Activated T-cell treated with anti-CD3 and anti-CD28 coated beads, Interleukin-2, amount 50 U/mL, for 72 hours (primary cell): ENCODE results near the gene MGAT4A. TPM values are rescaled to one million over a fixed set of nuclear protein-coding genes. Genes with fewer than 3 reads are reported as not detected.

Source experiments
- ATAC-seq, 2 donors: fragments of 150-1000 bp; cut with Tn5 transposase; replicated peaks in 1 of 2; 2 replicates each; pipeline ENCODE4 v1.10.0; 2021; ENCODE audit warnings: moderate library complexity in 2 of 2, mild to moderate bottlenecking in 1 of 2
- DNase-seq, 2 donors: peaks; one replicate each; pipeline ENCODE4 v3.0.0; 2021 to 2022; ENCODE audit warnings: mixed read lengths in 1 of 2
- H3K27ac Mint-ChIP-seq: one replicate; pipeline ENCODE4 v1.8.0; 2022; ENCODE audit warnings: mild to moderate bottlenecking, moderate library complexity, mixed read lengths
- H3K27me3 Mint-ChIP-seq: one replicate; pipeline ENCODE4 v1.8.0; 2022; ENCODE audit warnings: low read depth, mixed read lengths
- H3K36me3 Mint-ChIP-seq, 2 donors: one replicate each; pipeline ENCODE4 v1.8.0; 2022; ENCODE audit warnings: mixed read lengths in 2 of 2, mild to moderate bottlenecking in 1 of 2; ENCODE audit not compliant: insufficient read depth in 2 of 2
- H3K4me1 Mint-ChIP-seq: one replicate; pipeline ENCODE4 v1.8.0; 2022; ENCODE audit warnings: low read depth, mixed read lengths
- H3K4me3 Mint-ChIP-seq, 2 donors: one replicate each; pipeline ENCODE4 v1.8.0; 2022; ENCODE audit warnings: mild to moderate bottlenecking in 2 of 2, mixed read lengths in 2 of 2, moderate library complexity in 2 of 2
- H3K9me3 Mint-ChIP-seq, 2 donors: one replicate each; pipeline ENCODE4 v1.8.0; 2022; ENCODE audit warnings: mixed read lengths in 2 of 2
- total RNA-seq, 2 donors: library from RNA; stranded (reverse); gene quantifications; one replicate each; pipeline ENCODE4 v1.2.3, GENCODE V29; 2022

Gene MGAT4A
- total RNA-seq, 2 donors from 2014 or later, result 108 to 109 TPM

- ATAC-seq (no peak), DNase-seq (no peak)
- Mint-ChIP-seq H3K4me1 (peaks cover 4% of the 10 kb centered on the region), H3K27ac (peak overlapping the region; percentile 61), H3K36me3 (peaks cover 8 to 15% of the 10 kb centered on the region in 2 donors), H3K27me3 (no peaks in the 10 kb centered on the region), H3K9me3 (peaks cover 2 to 5% of the 10 kb centered on the region in 2 donors), H3K4me3 (no peak overlapping the region)
Measured at GRCh38 chr2:98588880-98589431, 142.0 kb downstream of the MGAT4A start.

- Mint-ChIP-seq H3K27me3 (no peaks in the 10 kb centered on the region), H3K4me1 (peaks cover 4% of the 10 kb centered on the region), H3K4me3 (no peak overlapping the region), H3K27ac (no peak overlapping the region), H3K36me3 (peaks cover 0 to 12% of the 10 kb centered on the region in 2 donors), H3K9me3 (no peaks in the 10 kb centered on the region)
- no peak for DNase-seq
- no peak for ATAC-seq
Measured at GRCh38 chr2:98586551-98587140, 144.3 kb downstream of the MGAT4A start.

- no peaks in the 10 kb centered on the region for H3K9me3 Mint-ChIP-seq
- no peak overlapping the region for H3K27ac Mint-ChIP-seq
- no peak for DNase-seq
- no peak overlapping the region for H3K4me3 Mint-ChIP-seq
- no peaks in the 10 kb centered on the region for H3K27me3 Mint-ChIP-seq
- no peak for ATAC-seq
- peaks cover 4% of the 10 kb centered on the region for H3K4me1 Mint-ChIP-seq
- H3K36me3 Mint-ChIP-seq, result peaks cover 0 to 9% of the 10 kb centered on the region in 2 donors
Measured at GRCh38 chr2:98585386-98585785, 145.5 kb downstream of the MGAT4A start.

- ATAC-seq (no peak), DNase-seq (no peak)
- Mint-ChIP-seq H3K27me3 (no peaks in the 10 kb centered on the region), H3K4me1 (peaks cover 3% of the 10 kb centered on the region), H3K36me3 (peaks cover 0 to 9% of the 10 kb centered on the region in 2 donors), H3K27ac (no peak overlapping the region), H3K4me3 (no peak overlapping the region), H3K9me3 (no peaks in the 10 kb centered on the region)
Measured at GRCh38 chr2:98583816-98584618, 146.9 kb downstream of the MGAT4A start.

GRCh38 chr2:98583276-98583675 is 147.7 kb downstream of the MGAT4A start:
- Mint-ChIP-seq H3K27ac (no peak overlapping the region), H3K4me3 (no peak overlapping the region), H3K9me3 (no peaks in the 10 kb centered on the region), H3K27me3 (no peaks in the 10 kb centered on the region), H3K36me3 (peaks cover 0 to 9% of the 10 kb centered on the region in 2 donors), H3K4me1 (no peaks in the 10 kb centered on the region)
- no peak for DNase-seq
- ATAC-seq, result no peak

- Mint-ChIP-seq H3K27me3 (no peaks in the 10 kb centered on the region), H3K27ac (no peak overlapping the region), H3K4me3 (no peak overlapping the region), H3K9me3 (no peaks in the 10 kb centered on the region), H3K36me3 (peaks cover 0 to 9% of the 10 kb centered on the region in 2 donors), H3K4me1 (no peaks in the 10 kb centered on the region)
- ATAC-seq (no peak), DNase-seq (no peak)
Measured at GRCh38 chr2:98582523-98582922, 148.4 kb downstream of the MGAT4A start.

- ATAC-seq (no peak), DNase-seq (no peak)
- H3K36me3 Mint-ChIP-seq, result peaks cover 0 to 5% of the 10 kb centered on the region in 2 donors
- no peaks in the 10 kb centered on the region for H3K27me3 Mint-ChIP-seq
- no peaks in the 10 kb centered on the region for H3K9me3 Mint-ChIP-seq
- H3K4me3 Mint-ChIP-seq, result no peak overlapping the region
- H3K27ac Mint-ChIP-seq, result no peak overlapping the region
- no peaks in the 10 kb centered on the region for H3K4me1 Mint-ChIP-seq
Measured at GRCh38 chr2:98580656-98581284, 150.2 kb downstream of the MGAT4A start.

GRCh38 chr2:98579926-98580325 is 151.0 kb downstream of the MGAT4A start:
- no peaks in the 10 kb centered on the region for H3K4me1 Mint-ChIP-seq
- no peak overlapping the region for H3K4me3 Mint-ChIP-seq
- no peak for ATAC-seq
- peaks cover 0 to 5% of the 10 kb centered on the region in 2 donors for H3K36me3 Mint-ChIP-seq
- DNase-seq, result no peak
- no peak overlapping the region for H3K27ac Mint-ChIP-seq
- H3K27me3 Mint-ChIP-seq, result no peaks in the 10 kb centered on the region
- H3K9me3 Mint-ChIP-seq, result no peaks in the 10 kb centered on the region

GRCh38 chr2:98578231-98578630 is 152.7 kb downstream of the MGAT4A start:
- H3K4me1 Mint-ChIP-seq, result no peaks in the 10 kb centered on the region
- H3K27ac Mint-ChIP-seq, result no peak overlapping the region
- no peak overlapping the region for H3K4me3 Mint-ChIP-seq
- no peak for DNase-seq
- H3K9me3 Mint-ChIP-seq, result no peaks in the 10 kb centered on the region
- H3K27me3 Mint-ChIP-seq, result no peaks in the 10 kb centered on the region
- peaks cover 0 to 5% of the 10 kb centered on the region in 2 donors for H3K36me3 Mint-ChIP-seq
- ATAC-seq, result no peak

GRCh38 chr2:98577313-98577712 is 153.6 kb downstream of the MGAT4A start:
- no peak for ATAC-seq
- no peak overlapping the region for H3K4me3 Mint-ChIP-seq
- H3K27ac Mint-ChIP-seq, result no peak overlapping the region
- no peaks in the 10 kb centered on the region for H3K9me3 Mint-ChIP-seq
- peaks cover 0 to 1% of the 10 kb centered on the region in 2 donors for H3K36me3 Mint-ChIP-seq
- no peaks in the 10 kb centered on the region for H3K4me1 Mint-ChIP-seq
- DNase-seq, result no peak
- no peaks in the 10 kb centered on the region for H3K27me3 Mint-ChIP-seq

- no peaks in the 10 kb centered on the region for H3K9me3 Mint-ChIP-seq
- no peaks in the 10 kb centered on the region for H3K36me3 Mint-ChIP-seq
- ATAC-seq, result peak in 1 of 2 donors; percentile 9
- no peaks in the 10 kb centered on the region for H3K4me1 Mint-ChIP-seq
- no peak for DNase-seq
- no peak overlapping the region for H3K4me3 Mint-ChIP-seq
- no peaks in the 10 kb centered on the region for H3K27me3 Mint-ChIP-seq
- no peak overlapping the region for H3K27ac Mint-ChIP-seq
Measured at GRCh38 chr2:98576666-98577312, 154.1 kb downstream of the MGAT4A start.

GRCh38 chr2:98573426-98573825 is 157.5 kb downstream of the MGAT4A start:
- H3K4me1 Mint-ChIP-seq, result no peaks in the 10 kb centered on the region
- no peaks in the 10 kb centered on the region for H3K27me3 Mint-ChIP-seq
- ATAC-seq (no peak), DNase-seq (no peak)
- peak overlapping the region; percentile 13 for H3K27ac Mint-ChIP-seq
- peaks cover 2 to 3% of the 10 kb centered on the region in 2 donors for H3K36me3 Mint-ChIP-seq
- no peak overlapping the region for H3K4me3 Mint-ChIP-seq
- no peaks in the 10 kb centered on the region for H3K9me3 Mint-ChIP-seq

GRCh38 chr2:98572676-98573075 is 158.3 kb downstream of the MGAT4A start:
- no peaks in the 10 kb centered on the region for H3K4me1 Mint-ChIP-seq
- peaks cover 2 to 6% of the 10 kb centered on the region in 2 donors for H3K36me3 Mint-ChIP-seq
- H3K27me3 Mint-ChIP-seq, result no peaks in the 10 kb centered on the region
- no peaks in the 10 kb centered on the region for H3K9me3 Mint-ChIP-seq
- H3K27ac Mint-ChIP-seq, result no peak overlapping the region
- H3K4me3 Mint-ChIP-seq, result no peak overlapping the region
- ATAC-seq, result no peak
- DNase-seq, result no peak
